HG03060 (cell line): ENCODE measurements around the gene FGFBP2.

Experiments
- ATAC-seq: cut with Tn5 transposase; IDR thresholded peaks from one replicate; pipeline ENCODE4 v1.9.1; 2021; ENCODE audit warnings: low read depth, moderate number of reproducible peaks; ENCODE audit not compliant: unreplicated experiment

The FGFBP2 gene

GRCh38 chr4:15971068-15971801, 8.3 kb upstream of the FGFBP2 start:
- ATAC-seq = no peak

- ATAC-seq = no peak
Observed at GRCh38 chr4:15968551-15969300, 5.8 kb upstream of the FGFBP2 start.

GRCh38 chr4:15965325-15965724, 2.4 kb upstream of the FGFBP2 start:
- ATAC-seq = no peak

- no peak for ATAC-seq
Observed at GRCh38 chr4:15964159-15964558, 1.2 kb upstream of the FGFBP2 start.

- no peak for ATAC-seq
Observed at GRCh38 chr4:15963576-15963975, 601 bp upstream of the FGFBP2 start.

GRCh38 chr4:15961781-15962510, 1.0 kb downstream of the FGFBP2 start:
- ATAC-seq = no peak

- no peak for ATAC-seq
Observed at GRCh38 chr4:15958562-15958961, 4.4 kb downstream of the FGFBP2 start.

GRCh38 chr4:15956179-15956850, 6.7 kb downstream of the FGFBP2 start:
- ATAC-seq = peak; percentile 84

- no peak for ATAC-seq
Observed at GRCh38 chr4:15955670-15956069, 7.3 kb downstream of the FGFBP2 start.

GRCh38 chr4:15953625-15954024, 9.3 kb downstream of the FGFBP2 start:
- no peak for ATAC-seq

- no peak for ATAC-seq
Observed at GRCh38 chr4:15951781-15952180, 11.2 kb downstream of the FGFBP2 start.

GRCh38 chr4:15948826-15949225, 14.1 kb downstream of the FGFBP2 start:
- ATAC-seq = no peak

GRCh38 chr4:15947684-15948083, 15.3 kb downstream of the FGFBP2 start:
- no peak for ATAC-seq

GRCh38 chr4:15945516-15945915, 17.5 kb downstream of the FGFBP2 start:
- no peak for ATAC-seq

- ATAC-seq = no peak
Observed at GRCh38 chr4:15944895-15945294, 18.1 kb downstream of the FGFBP2 start.

- ATAC-seq = no peak
Observed at GRCh38 chr4:15942283-15942682, 20.7 kb downstream of the FGFBP2 start.

GRCh38 chr4:15938640-15939039, 24.3 kb downstream of the FGFBP2 start, which contains the start of gene FGFBP1:
Gene FGFBP1 (minus strand): TSS chr4:15938740. CDS start chr4:15936632, 2,108 bp downstream.
- no peak for ATAC-seq

- no peak for ATAC-seq
Observed at GRCh38 chr4:15938182-15938581, 24.8 kb downstream of the FGFBP2 start.

- no peak for ATAC-seq
Observed at GRCh38 chr4:15936495-15936894, 26.5 kb downstream of the FGFBP2 start.

GRCh38 chr4:15935504-15936402, 27.2 kb downstream of the FGFBP2 start:
- ATAC-seq = no peak
